Activated CD4-positive, alpha-beta T cell treated with anti-CD3 and anti-CD28 coated beads, Interleukin-2, amount 10 ng/mL, durations not matched to agents 7 days and 5 days (primary cell): ENCODE data around the gene DCP2. TPM values are rescaled to one million over a fixed set of nuclear protein-coding genes. Genes with fewer than 3 reads are reported as not detected.

Source experiments
- CTCF ChIA-PET: fragments of 350-600 bp; sonication (Branson Sonifier 250); formaldehyde crosslinking; loops from one replicate; lab custom pipeline; 2021; ENCODE audit warnings: antibody characterized with exemption; lab: Charles Lee
- POLR2A ChIA-PET: fragments of 350-600 bp; sonication (Branson Sonifier 250); formaldehyde crosslinking; loops from one replicate; lab custom pipeline; 2021; ENCODE audit warnings: antibody characterized with exemption; lab: Charles Lee
- DNase-seq: peaks from one replicate; pipeline ENCODE4 v3.0.0-alpha.2; 2020
- H3K27ac Mint-ChIP-seq: one replicate; pipeline ENCODE4 v1.8.0; 2021; ENCODE audit warnings: mild to moderate bottlenecking, moderate library complexity, mixed read lengths
- H3K27me3 Mint-ChIP-seq: one replicate; pipeline ENCODE4 v1.8.0; 2021; ENCODE audit warnings: mixed read lengths
- H3K36me3 Mint-ChIP-seq: one replicate; pipeline ENCODE4 v1.8.0; 2021; ENCODE audit warnings: low read depth, mixed read lengths
- H3K4me1 Mint-ChIP-seq: one replicate; pipeline ENCODE4 v1.8.0; 2021; ENCODE audit warnings: mixed read lengths
- H3K4me3 Mint-ChIP-seq: one replicate; pipeline ENCODE4 v1.8.0; 2021; ENCODE audit warnings: mild to moderate bottlenecking, moderate library complexity, mixed read lengths
- H3K9me3 Mint-ChIP-seq: one replicate; pipeline ENCODE4 v1.8.0; 2021; ENCODE audit warnings: mixed read lengths
- total RNA-seq, 2 experiments: library from RNA; stranded (reverse); gene quantifications; one replicate each; pipeline ENCODE4 v1.2.3, GENCODE V29; 2021

DCP2 gene
- total RNA-seq, 2 experiments from 2014 or later: 116 to 122 TPM

DNA sequence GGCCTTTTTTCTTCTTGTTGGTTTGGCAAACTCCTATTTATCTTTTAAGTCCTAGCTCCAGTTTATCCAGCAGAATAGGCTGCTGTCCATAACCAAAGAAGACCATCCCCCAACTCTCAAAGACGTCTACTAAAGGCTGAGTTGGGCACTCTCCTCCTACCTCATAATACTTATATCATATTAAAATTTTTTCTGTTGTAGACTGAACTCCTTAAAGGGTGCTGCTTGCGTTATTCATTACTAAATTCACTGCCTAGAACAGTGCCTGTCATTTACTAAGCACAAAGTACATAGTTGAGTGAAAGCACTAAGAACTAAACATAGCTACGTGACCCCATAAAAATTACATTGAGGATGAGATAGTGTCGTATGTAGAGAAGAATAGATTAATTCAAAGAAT, 21.7 kb downstream of the DCP2 start:
- Mint-ChIP-seq H3K9me3 (no peaks in the 10 kb centered on the region), H3K4me3 (no peak overlapping the region), H3K4me1 (peaks cover 15% of the 10 kb centered on the region), H3K27ac (no peak overlapping the region), H3K36me3 (peaks cover 36% of the 10 kb centered on the region), H3K27me3 (no peaks in the 10 kb centered on the region)
- CTCF ChIA-PET: interaction anchor here (0.6 kb wide), 1 partner anchor 1585 kb away, joined by 3 read pairs; no protein-coding TSS in a partner anchor
- no peak for DNase-seq
- POLR2A ChIA-PET: no interaction called here

DNA sequence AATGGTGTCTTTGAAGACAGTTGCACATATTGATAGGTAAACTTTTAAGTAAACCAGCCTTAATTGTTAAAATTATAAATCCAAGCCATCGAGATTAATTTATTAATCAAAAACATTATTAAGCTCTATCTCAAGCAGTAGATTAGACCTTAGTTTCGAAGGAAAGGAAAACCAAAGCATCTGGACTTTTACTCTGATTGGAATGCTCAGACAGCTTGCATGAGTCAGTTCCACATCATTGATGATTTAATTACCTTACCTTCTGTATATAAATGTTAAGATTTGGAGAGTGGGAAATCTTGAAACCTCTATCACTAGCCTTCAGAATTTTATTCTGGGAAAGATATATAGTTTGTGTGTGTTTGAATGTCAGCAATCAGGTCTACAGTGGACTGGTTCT, 23.9 kb downstream of the DCP2 start:
- POLR2A ChIA-PET: no interaction called here

DNA sequence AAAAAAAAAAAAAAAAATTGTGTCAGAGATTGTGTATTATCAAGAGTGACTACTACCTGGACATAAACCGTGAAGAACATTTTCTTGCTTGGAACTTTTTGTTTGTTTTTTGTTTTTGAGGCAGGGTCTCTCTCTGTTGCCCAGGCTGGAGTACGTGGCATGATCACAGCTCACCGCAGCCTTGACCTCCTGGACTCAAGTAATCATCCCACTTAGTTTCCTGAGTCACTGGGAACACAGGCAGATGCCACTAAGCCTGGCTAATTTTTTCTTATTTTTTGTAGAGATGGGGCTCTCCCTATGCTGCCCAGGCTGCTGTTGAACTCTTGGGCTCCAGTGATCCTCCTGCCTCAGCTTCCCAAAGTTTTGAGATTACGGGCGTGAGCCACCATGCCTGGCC, 25.8 kb downstream of the DCP2 start:
- Mint-ChIP-seq H3K4me1 (peaks cover 6% of the 10 kb centered on the region), H3K27me3 (no peaks in the 10 kb centered on the region), H3K9me3 (no peaks in the 10 kb centered on the region), H3K27ac (no peak overlapping the region), H3K4me3 (no peak overlapping the region), H3K36me3 (peaks cover 42% of the 10 kb centered on the region)
- ChIA-PET POLR2A (no interaction called here), CTCF (interaction anchor here (0.6 to 2.1 kb wide), 2 partner anchors 26 to 292 kb away, joined by 3 to 5 read pairs; partner anchors contain the start of gene DCP2)
- DNase-seq: no peak

More for the DNA sequence above, 23.9 kb downstream of the DCP2 start:
- Mint-ChIP-seq H3K27ac (peak overlapping the region; percentile 17), H3K36me3 (peaks cover 45% of the 10 kb centered on the region), H3K27me3 (no peaks in the 10 kb centered on the region), H3K4me1 (peaks cover 8% of the 10 kb centered on the region), H3K4me3 (no peak overlapping the region), H3K9me3 (no peaks in the 10 kb centered on the region)
- DNase-seq: no peak
- CTCF ChIA-PET: interaction anchor here (2.1 kb wide), 1 partner anchor 24 kb away, joined by 5 read pairs; the partner anchor contains the start of gene DCP2

DNA sequence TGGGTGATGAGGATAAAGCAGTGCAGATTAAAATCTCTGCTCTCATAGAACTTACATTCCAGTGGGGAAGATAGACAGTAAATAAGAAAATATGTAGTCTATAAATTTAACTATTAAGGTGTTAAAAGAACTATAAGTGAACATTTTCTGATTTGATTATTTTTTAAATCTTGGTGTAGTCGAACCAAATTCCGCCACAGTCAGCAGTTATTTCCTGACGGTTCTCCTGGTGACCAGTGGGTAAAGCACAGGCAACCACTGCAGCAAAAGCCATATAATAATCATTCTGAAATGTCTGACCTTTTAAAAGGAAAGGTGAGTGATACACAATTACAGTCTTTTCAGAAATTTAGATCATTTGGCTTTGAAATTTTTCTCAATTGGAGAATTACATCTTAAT, 27.2 kb downstream of the DCP2 start:
- no peaks in the 10 kb centered on the region for H3K27me3 Mint-ChIP-seq
- no peak overlapping the region for H3K27ac Mint-ChIP-seq
- peaks cover 45% of the 10 kb centered on the region for H3K36me3 Mint-ChIP-seq
- ChIA-PET CTCF (no interaction called here), POLR2A (no interaction called here)
- no peak overlapping the region for H3K4me3 Mint-ChIP-seq
- no peaks in the 10 kb centered on the region for H3K9me3 Mint-ChIP-seq
- peaks cover 6% of the 10 kb centered on the region for H3K4me1 Mint-ChIP-seq
- no peak for DNase-seq

DNA sequence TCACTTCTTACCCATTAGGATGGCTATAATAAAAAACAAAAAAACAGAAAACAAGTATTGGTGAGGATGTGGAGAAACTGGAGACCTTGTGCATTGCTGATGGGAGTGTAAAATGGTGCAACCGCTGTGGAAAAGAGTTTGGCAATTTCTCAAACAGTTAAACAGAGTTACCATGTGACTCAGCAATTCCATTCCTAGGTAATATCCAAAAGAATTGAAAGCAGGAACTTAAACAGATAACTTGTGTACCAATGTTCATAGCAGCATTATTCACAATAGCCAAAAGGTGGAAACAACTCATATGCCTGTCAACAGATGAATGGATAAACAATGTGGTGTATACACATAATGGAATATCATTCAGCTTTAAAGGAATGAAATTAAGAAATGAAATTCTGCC, 28.9 kb downstream of the DCP2 start:
- Mint-ChIP-seq H3K36me3 (peaks cover 51% of the 10 kb centered on the region), H3K4me3 (no peak overlapping the region), H3K4me1 (peaks cover 6% of the 10 kb centered on the region), H3K27ac (peak overlapping the region; percentile 63), H3K9me3 (no peaks in the 10 kb centered on the region), H3K27me3 (no peaks in the 10 kb centered on the region)
- no peak for DNase-seq
- CTCF ChIA-PET: no interaction called here
- POLR2A ChIA-PET: no interaction called here

DNA sequence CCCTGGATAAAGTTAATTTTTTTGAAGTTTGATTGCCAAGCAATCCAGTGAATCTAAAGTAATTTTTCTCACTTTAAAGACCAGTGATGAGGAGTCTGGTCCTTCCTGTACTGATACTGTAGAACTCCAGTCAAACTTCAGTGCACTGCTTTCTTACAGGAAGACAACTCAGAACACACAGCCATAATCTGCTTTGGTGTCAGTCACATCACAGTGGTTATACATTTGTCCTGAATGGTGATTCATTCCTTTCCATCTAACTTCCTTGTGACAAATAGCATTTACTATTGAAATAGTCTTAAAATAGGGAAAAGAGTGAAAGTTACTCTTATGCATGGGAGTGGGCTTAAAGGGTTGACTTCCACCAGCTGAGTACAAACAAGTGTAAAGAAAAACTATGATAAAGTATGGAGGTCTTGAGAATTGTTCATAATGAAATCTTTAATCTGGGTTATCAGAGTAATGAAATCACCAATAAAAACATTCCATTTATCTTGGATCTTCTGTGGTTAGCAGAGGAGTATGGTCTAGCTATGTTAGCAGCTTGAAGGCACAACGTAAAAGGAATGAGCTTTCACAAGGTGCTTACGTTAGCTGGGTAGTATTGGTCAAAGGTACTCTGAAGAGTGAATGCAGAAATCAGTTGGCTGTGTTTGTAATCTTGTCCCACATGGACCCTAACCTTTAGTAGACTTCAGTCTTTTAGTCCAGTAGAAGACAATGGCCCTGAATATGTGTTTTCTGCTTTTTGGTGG, 41.5 kb downstream of the DCP2 start:
- Mint-ChIP-seq H3K4me3 (no peak overlapping the region), H3K27me3 (no peaks in the 10 kb centered on the region), H3K27ac (peak overlapping the region; percentile 50), H3K36me3 (peaks cover 80% of the 10 kb centered on the region), H3K9me3 (no peaks in the 10 kb centered on the region), H3K4me1 (peaks cover 63% of the 10 kb centered on the region)
- ChIA-PET POLR2A (no interaction called here), CTCF (no interaction called here)
- no peak for DNase-seq

DNA sequence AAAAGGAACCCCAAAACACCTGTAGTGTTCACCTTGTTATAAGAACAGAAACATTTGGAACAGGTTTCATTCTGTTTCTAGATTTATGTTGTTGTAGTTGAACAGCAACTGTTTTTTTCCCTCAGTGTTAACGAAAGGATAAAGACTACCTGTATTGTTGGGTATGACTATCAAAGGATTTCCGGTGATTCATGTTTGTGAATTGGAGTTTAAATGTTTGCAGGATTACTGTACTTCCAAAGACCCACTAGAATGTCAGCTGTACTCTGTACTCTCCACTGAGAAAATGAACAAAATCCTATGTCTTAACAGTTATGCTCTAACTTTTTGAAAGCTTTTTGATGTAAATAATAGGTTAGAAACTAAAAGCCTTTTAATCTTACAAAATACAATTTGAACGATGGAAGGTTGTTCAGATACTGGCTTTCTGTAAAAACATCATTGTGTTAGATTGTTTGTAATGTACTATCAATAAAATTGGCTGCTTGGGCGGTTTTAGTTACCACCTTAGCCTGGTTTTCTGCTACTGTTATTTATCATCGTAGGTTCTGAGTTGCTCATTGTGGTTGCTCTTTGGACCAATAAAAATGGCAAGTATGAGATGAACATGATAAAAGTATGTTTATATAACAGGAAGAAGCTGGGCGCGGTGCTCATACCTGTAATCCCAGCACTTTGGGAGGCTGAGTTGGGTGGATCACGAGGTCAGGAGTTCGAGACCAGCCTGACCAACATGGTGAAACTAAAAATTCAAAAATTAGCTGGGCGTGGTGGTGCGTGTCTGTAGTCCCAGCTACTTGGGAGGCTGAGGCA, 44.1 kb downstream of the DCP2 start:
- Mint-ChIP-seq H3K27ac (peak overlapping the region; percentile 91), H3K4me3 (peak overlapping the region; percentile 22)
- POLR2A ChIA-PET: interaction anchor here (0.6 to 0.7 kb wide), 2 partner anchors 113 to 505 kb away, joined by 3 read pairs; no protein-coding TSS in a partner anchor

DNA sequence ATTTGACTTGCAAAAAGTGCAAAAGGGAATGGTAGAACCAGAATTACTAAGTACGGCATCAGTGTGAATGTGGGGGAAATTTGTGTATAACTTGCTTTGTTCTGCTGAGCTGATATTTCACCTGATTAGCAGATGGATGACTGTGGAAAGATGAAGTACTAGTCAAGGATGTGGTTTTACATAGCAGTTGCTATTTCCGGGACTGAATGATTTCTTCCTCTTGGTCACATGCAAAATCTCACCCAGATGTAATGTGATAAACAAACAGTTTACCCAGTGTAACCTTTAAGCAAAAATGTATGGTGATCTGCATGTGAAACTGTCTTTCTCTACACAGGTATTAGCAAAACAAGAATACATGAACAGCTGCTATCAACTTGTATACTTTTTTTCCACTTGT, 46.1 kb downstream of the DCP2 start:
- Mint-ChIP-seq H3K36me3 (peaks cover 79% of the 10 kb centered on the region), H3K27ac (peak overlapping the region; percentile 92), H3K27me3 (no peaks in the 10 kb centered on the region), H3K4me1 (peaks cover 71% of the 10 kb centered on the region), H3K4me3 (peak overlapping the region; percentile 50), H3K9me3 (no peaks in the 10 kb centered on the region)
- peak; percentile 49 for DNase-seq
- CTCF ChIA-PET: no interaction called here
- POLR2A ChIA-PET: no interaction called here

More for the DNA sequence above, 44.1 kb downstream of the DCP2 start:
- Mint-ChIP-seq H3K36me3 (peaks cover 71% of the 10 kb centered on the region), H3K9me3 (no peaks in the 10 kb centered on the region), H3K4me1 (peaks cover 74% of the 10 kb centered on the region), H3K27me3 (no peaks in the 10 kb centered on the region)
- DNase-seq: peak; percentile 33
- CTCF ChIA-PET: interaction anchor here (0.6 to 1.3 kb wide), 4 partner anchors 9 to 310 kb away, joined by 3 read pairs; no protein-coding TSS in a partner anchor

DNA sequence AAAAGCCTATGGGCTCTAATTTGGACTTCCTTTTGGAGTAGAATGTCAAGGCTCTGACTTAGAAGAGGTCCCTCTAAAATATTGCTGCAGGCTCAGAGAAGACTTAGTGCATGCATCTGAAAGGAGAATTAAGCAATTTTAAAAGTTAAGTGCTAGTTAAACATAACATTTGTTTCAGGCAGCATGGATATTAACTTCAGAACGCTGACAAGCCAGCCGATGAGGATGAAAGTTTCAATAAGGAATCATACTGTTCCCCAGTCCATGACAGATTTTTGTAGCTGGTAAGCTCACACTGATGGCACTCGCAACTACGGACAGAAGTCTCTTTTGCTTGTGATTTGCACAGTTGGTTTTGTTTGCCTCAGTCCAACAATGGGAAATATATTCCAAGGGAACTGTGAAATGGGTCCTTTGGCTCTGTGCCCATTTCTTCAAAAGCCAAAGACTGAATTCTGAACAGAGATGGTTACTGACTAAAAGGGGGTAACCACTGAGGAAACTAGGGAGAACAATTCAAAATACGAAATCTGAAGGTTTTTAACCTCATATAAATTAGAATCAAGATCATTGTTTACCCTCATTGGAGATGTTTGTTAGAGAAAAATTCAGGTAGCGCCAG, 47.6 kb downstream of the DCP2 start:
- peaks cover 66% of the 10 kb centered on the region for H3K36me3 Mint-ChIP-seq
- H3K27me3 Mint-ChIP-seq: no peaks in the 10 kb centered on the region
- H3K27ac Mint-ChIP-seq: peak overlapping the region; percentile 54
- no peaks in the 10 kb centered on the region for H3K9me3 Mint-ChIP-seq
- POLR2A ChIA-PET: no interaction called here
- DNase-seq: no peak
- CTCF ChIA-PET: interaction anchor here (0.7 to 1.7 kb wide), 5 partner anchors 9 to 490 kb away, joined by 3 to 4 read pairs (median 3); no protein-coding TSS in a partner anchor
- peaks cover 55% of the 10 kb centered on the region for H3K4me1 Mint-ChIP-seq
- H3K4me3 Mint-ChIP-seq: no peak overlapping the region

DNA sequence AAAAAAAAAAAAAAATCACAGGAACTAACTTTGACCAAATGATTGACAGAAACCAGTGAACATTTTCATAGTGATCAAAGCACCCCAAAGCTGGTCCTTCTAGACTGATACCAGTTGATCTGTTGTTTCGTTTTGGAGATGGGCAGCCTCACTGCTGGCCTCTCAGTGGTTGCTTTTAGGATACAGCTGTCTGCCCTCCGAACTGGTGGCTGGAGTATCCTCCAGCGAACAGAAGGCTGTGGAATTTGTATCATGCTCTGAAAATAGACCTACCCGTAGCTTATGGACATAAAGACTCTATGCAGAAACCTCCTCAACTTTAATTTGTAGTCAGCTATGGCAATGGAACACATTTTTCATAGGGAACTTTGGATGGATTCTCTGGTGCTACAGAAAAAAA, 49.0 kb downstream of the DCP2 start:
- Mint-ChIP-seq H3K4me1 (peaks cover 42% of the 10 kb centered on the region), H3K4me3 (no peak overlapping the region), H3K36me3 (peaks cover 62% of the 10 kb centered on the region), H3K27me3 (no peaks in the 10 kb centered on the region), H3K27ac (no peak overlapping the region), H3K9me3 (no peaks in the 10 kb centered on the region)
- POLR2A ChIA-PET: no interaction called here
- CTCF ChIA-PET: interaction anchor here (0.5 to 1.1 kb wide), 2 partner anchors 11 to 31 kb away, joined by 3 to 4 read pairs; no protein-coding TSS in a partner anchor
- no peak for DNase-seq

DNA sequence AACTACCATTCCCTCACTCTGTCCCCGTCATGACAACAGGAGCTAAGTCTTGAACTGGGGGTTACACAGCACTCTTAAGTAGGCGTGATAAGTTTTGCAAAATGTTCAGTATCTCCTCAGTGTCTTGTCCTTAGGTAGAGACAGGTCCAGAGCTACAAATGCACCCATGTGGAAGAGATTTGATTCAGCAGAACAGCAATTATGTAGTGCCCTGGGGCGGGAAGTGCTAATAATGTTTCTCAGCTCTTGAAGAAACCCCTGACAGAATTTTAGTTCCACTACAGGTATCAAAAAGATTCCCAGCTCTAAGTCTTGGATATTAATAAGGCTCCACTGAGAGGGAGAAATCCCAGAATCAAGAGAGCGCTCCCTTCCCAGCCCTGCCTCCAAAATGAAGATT, 49.6 kb downstream of the DCP2 start:
- Mint-ChIP-seq H3K36me3 (peaks cover 56% of the 10 kb centered on the region), H3K27ac (no peak overlapping the region), H3K27me3 (no peaks in the 10 kb centered on the region), H3K4me3 (no peak overlapping the region), H3K9me3 (no peaks in the 10 kb centered on the region), H3K4me1 (peaks cover 36% of the 10 kb centered on the region)
- no peak for DNase-seq
- CTCF ChIA-PET: interaction anchor here (0.5 to 1.1 kb wide), 2 partner anchors 12 to 31 kb away, joined by 3 to 4 read pairs; no protein-coding TSS in a partner anchor
- POLR2A ChIA-PET: interaction anchor here (0.6 kb wide), 1 partner anchor 19 kb away, joined by 11 read pairs; no protein-coding TSS in a partner anchor

DNA sequence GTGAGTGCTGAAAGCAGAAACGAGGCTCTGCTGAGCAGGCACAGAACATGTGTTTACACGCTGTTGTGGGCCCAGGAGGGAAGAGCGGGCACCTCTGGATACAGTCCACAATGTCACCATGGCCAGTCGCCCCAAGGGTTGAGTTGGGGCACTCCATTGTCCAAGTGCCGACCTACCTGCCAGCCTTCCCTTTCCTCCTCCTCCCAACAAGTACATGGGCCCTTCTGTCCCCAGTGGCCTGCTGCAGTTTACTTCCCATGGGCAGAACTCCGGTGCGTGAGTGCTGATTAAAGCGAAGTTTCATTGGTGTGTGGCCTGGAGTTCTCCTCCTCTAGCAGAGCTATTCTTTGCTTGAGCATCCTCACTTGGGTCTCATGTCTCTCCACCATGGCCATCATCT, 50.4 kb downstream of the DCP2 start:
- H3K4me1 Mint-ChIP-seq: peaks cover 29% of the 10 kb centered on the region
- DNase-seq: no peak
- no peaks in the 10 kb centered on the region for H3K9me3 Mint-ChIP-seq
- POLR2A ChIA-PET: no interaction called here
- H3K36me3 Mint-ChIP-seq: peaks cover 49% of the 10 kb centered on the region
- CTCF ChIA-PET: no interaction called here
- no peaks in the 10 kb centered on the region for H3K27me3 Mint-ChIP-seq
- no peak overlapping the region for H3K27ac Mint-ChIP-seq
- H3K4me3 Mint-ChIP-seq: no peak overlapping the region
